Endodermal cell (in vitro differentiated cells): ENCODE measurements around the gene POU2F3. TPM values are rescaled to one million over a fixed set of nuclear protein-coding genes. Genes with fewer than 3 reads are reported as not detected.

ENCODE experiments used
- DNase-seq: peaks from one replicate; pipeline ENCODE4 v3.0.0-alpha.2; 2017
- H3K27ac ChIP-seq: 2 replicates; pipeline ENCODE4 v1.5.1; 2013; ENCODE audit warnings: mild to moderate bottlenecking, low read depth, low read length, moderate library complexity
- H3K27me3 ChIP-seq: 2 replicates; pipeline ENCODE4 v1.6.1; 2013; ENCODE audit warnings: mild to moderate bottlenecking, low read length, moderate library complexity; ENCODE audit not compliant: insufficient read depth, control insufficient read depth, poor library complexity, severe bottlenecking
- H3K36me3 ChIP-seq: 2 replicates; pipeline ENCODE4 v1.7.0; 2013; ENCODE audit warnings: mild to moderate bottlenecking, low read length, moderate library complexity; ENCODE audit not compliant: control insufficient read depth, insufficient read depth
- H3K4me1 ChIP-seq: one replicate; pipeline ENCODE4 v1.7.0; 2013; ENCODE audit warnings: low read length; ENCODE audit not compliant: control insufficient read depth, insufficient read depth
- H3K4me3 ChIP-seq: 2 replicates; pipeline ENCODE4 v1.5.1; 2013; ENCODE audit warnings: mild to moderate bottlenecking, low read length, moderate library complexity
- H3K9ac ChIP-seq: 2 replicates; pipeline ENCODE4 v1.6.1; 2013; ENCODE audit warnings: mild to moderate bottlenecking, low read length, moderate library complexity; ENCODE audit not compliant: poor library complexity, severe bottlenecking; ENCODE audit errors: extremely low read depth
- H3K9me3 ChIP-seq: 2 replicates; pipeline ENCODE4 v1.6.1; 2013; ENCODE audit warnings: mild to moderate bottlenecking, low read length, moderate library complexity; ENCODE audit not compliant: control insufficient read depth
- H3K27ac Mint-ChIP-seq: 2 replicates; pipeline ENCODE4 v1.8.0; 2020; ENCODE audit warnings: mixed read lengths
- H3K27me3 Mint-ChIP-seq: 2 replicates; pipeline ENCODE4 v1.8.0; 2021; ENCODE audit warnings: mild to moderate bottlenecking, mixed read lengths; ENCODE audit not compliant: insufficient read depth
- H3K36me3 Mint-ChIP-seq: 2 replicates; pipeline ENCODE4 v1.8.0; 2020; ENCODE audit warnings: low read depth, mixed read lengths
- H3K4me1 Mint-ChIP-seq: 2 replicates; pipeline ENCODE4 v1.8.0; 2020; ENCODE audit warnings: mixed read lengths
- H3K4me3 Mint-ChIP-seq: 2 replicates; pipeline ENCODE4 v1.8.0; 2020; ENCODE audit warnings: mild to moderate bottlenecking, moderate library complexity, mixed read lengths
- H3K9me3 Mint-ChIP-seq: 2 replicates; pipeline ENCODE4 v1.8.0; 2020; ENCODE audit warnings: mild to moderate bottlenecking, mixed read lengths
- WGBS, 2 experiments: methylation state at CpG; one replicate each; pipeline versions ENCODE4 v1.1.5 to v1.1.7; 2013; ENCODE audit warnings: missing lambda C conversion rate in 2 of 2, mixed read lengths in 1 of 2; ENCODE audit not compliant: insufficient coverage in 1 of 2, insufficient read length in 1 of 2; 5-methylcytosine and 5-hydroxymethylcytosine counted together
- total RNA-seq, 2 donors: library from RNA; stranded (reverse); fragmentation: NEBNext Ultra II Directional in 1 of 2; extraction: Animal tissue kit (Norgen Biotek cat#: 25700) in 1 of 2; gene quantifications; 2 replicates in 1 of 2; 3 replicates in 1 of 2; pipeline ENCODE4 v1.2.1, GENCODE V29; 2021
- TF ChIP-seq, protein P1 (sequence below): fragments of 200-600 bp; sonication (generic); conservative IDR thresholded peaks from 2 replicates; pipeline ENCODE4 v1.5.0; 2021; ENCODE audit warnings: antibody characterized with exemption, mild to moderate bottlenecking

Gene POU2F3
- total RNA-seq, 2 donors from 2014 or later = 0.46 TPM; not detected in 1

DNA sequence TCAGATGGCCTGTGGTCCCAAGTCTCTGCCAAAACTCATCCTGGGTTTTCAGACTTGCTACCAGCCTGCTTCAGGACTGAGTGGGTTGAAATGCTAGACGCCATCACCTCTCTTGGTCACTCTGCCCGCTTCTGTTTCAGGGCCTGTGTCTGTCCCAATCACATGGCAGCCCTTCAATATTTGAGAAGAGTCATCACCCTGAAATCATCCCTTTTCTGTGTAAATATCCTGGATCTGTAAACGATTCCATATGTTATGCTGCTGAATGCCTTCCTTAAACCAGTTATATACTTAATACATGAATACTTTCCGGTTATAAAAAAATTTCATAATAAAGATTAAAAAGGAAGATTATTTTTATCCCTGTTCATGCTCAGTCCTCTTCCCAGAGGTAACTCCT lies 45.3 kb downstream of the POU2F3 start:
- Mint-ChIP-seq H3K9me3 (no peaks in the 10 kb centered on the region), H3K36me3 (no peaks in the 10 kb centered on the region), H3K4me1 (peaks cover 8% of the 10 kb centered on the region), H3K27me3 (no peaks in the 10 kb centered on the region), H3K4me3 (no peak overlapping the region), H3K27ac (no peak overlapping the region)
- 90 to 91% methylated on average over 2 to 3 of the region's 4 CpGs for WGBS, 2 experiments
- no peaks in the 10 kb centered on the region for H3K36me3 ChIP-seq
- H3K27ac ChIP-seq = no peak overlapping the region
- no peak for DNase-seq
- no peak overlapping the region for H3K4me3 ChIP-seq
- H3K4me1 ChIP-seq = peaks cover 5% of the 10 kb centered on the region
- no peaks in the 10 kb centered on the region for H3K9me3 ChIP-seq
- H3K9ac ChIP-seq = no peak overlapping the region
- TF ChIP-seq, protein P1, sequence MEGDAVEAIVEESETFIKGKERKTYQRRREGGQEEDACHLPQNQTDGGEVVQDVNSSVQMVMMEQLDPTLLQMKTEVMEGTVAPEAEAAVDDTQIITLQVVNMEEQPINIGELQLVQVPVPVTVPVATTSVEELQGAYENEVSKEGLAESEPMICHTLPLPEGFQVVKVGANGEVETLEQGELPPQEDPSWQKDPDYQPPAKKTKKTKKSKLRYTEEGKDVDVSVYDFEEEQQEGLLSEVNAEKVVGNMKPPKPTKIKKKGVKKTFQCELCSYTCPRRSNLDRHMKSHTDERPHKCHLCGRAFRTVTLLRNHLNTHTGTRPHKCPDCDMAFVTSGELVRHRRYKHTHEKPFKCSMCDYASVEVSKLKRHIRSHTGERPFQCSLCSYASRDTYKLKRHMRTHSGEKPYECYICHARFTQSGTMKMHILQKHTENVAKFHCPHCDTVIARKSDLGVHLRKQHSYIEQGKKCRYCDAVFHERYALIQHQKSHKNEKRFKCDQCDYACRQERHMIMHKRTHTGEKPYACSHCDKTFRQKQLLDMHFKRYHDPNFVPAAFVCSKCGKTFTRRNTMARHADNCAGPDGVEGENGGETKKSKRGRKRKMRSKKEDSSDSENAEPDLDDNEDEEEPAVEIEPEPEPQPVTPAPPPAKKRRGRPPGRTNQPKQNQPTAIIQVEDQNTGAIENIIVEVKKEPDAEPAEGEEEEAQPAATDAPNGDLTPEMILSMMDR = no peak
- H3K27me3 ChIP-seq = no peaks in the 10 kb centered on the region

DNA sequence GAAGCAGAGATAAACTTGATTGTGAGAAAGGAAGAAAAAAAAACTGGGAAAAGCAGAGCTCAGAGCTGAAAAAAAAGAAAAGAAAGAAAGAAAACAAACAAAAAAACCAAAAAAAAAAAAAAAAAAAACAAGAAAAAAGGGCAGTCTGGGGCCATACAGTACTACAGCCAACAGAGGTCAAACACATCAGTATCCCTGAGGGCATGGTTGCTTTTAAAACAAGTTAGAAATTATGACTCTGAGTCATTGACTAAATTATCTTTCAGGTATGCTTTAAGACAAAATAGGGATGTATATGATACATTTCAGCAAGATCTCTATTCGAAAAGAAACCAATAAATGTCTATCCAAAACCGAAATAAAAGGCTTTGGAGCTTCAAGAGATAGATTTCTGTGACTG lies 48.1 kb downstream of the POU2F3 start:
- H3K36me3 Mint-ChIP-seq = no peaks in the 10 kb centered on the region
- H3K27ac ChIP-seq = no peak overlapping the region
- H3K4me1 ChIP-seq = no peaks in the 10 kb centered on the region
- H3K4me3 Mint-ChIP-seq = no peak overlapping the region
- H3K27me3 ChIP-seq = peaks cover 9% of the 10 kb centered on the region
- 84 to 100% methylated on average over 2 of the region's 2 CpGs for WGBS, 2 experiments
- no peak for DNase-seq
- peaks cover 9% of the 10 kb centered on the region for H3K27me3 Mint-ChIP-seq
- H3K9me3 ChIP-seq = no peaks in the 10 kb centered on the region
- no peaks in the 10 kb centered on the region for H3K36me3 ChIP-seq
- no peaks in the 10 kb centered on the region for H3K4me1 Mint-ChIP-seq
- TF ChIP-seq, protein P1 = no peak
- no peak overlapping the region for H3K27ac Mint-ChIP-seq
- no peaks in the 10 kb centered on the region for H3K9me3 Mint-ChIP-seq
- no peak overlapping the region for H3K9ac ChIP-seq
- no peak overlapping the region for H3K4me3 ChIP-seq

DNA sequence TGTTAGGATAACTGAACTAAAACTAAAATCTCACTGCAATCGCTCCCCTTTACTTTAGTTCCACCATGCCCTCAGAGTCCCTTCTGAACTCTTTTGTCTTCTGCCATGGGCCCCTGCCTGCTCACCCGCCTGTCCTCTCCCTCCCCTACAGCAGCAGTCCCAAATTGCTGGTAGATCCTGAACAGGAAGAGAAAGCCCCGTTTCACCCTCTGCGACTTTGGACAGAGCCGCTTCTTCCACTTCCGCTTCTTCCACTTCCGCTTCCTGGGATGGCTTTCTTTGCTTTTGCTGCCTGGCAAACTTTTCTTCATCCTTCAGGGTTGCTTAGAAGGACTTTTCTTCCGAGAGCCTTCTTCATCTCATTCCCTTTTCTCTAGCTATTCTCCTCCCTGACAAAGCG lies 49.5 kb downstream of the POU2F3 start:
- DNase-seq = no peak
- H3K36me3 Mint-ChIP-seq = no peaks in the 10 kb centered on the region
- H3K4me3 Mint-ChIP-seq = no peak overlapping the region
- no peaks in the 10 kb centered on the region for H3K9me3 Mint-ChIP-seq
- peaks cover 23% of the 10 kb centered on the region for H3K27me3 ChIP-seq
- H3K27ac ChIP-seq = no peak overlapping the region
- WGBS, 2 experiments = 81 to 87% methylated on average over 6 to 9 of the region's 9 CpGs
- no peaks in the 10 kb centered on the region for H3K4me1 Mint-ChIP-seq
- no peak overlapping the region for H3K9ac ChIP-seq
- no peaks in the 10 kb centered on the region for H3K9me3 ChIP-seq
- H3K36me3 ChIP-seq = no peaks in the 10 kb centered on the region
- no peak overlapping the region for H3K4me3 ChIP-seq
- TF ChIP-seq, protein P1 = no peak
- H3K27me3 Mint-ChIP-seq = peaks cover 22% of the 10 kb centered on the region
- H3K27ac Mint-ChIP-seq = no peak overlapping the region
- H3K4me1 ChIP-seq = no peaks in the 10 kb centered on the region
